Mucosa of stomach (tissue), 1 donor: ENCODE results near the gene SPEF2.

Experiments used
- H3K27me3 ChIP-seq: one replicate; pipeline ENCODE4 v1.7.0; 2013; ENCODE audit warnings: mild to moderate bottlenecking, low read length; ENCODE audit not compliant: control insufficient read depth, insufficient read depth
- H3K36me3 ChIP-seq: one replicate; pipeline ENCODE4 v1.7.0; 2013; ENCODE audit warnings: low read length; ENCODE audit not compliant: control insufficient read depth, insufficient read depth
- H3K4me1 ChIP-seq: one replicate; pipeline ENCODE4 v1.7.0; 2013; ENCODE audit warnings: mild to moderate bottlenecking, low read length; ENCODE audit not compliant: control insufficient read depth, insufficient read depth
- H3K4me3 ChIP-seq: one replicate; pipeline ENCODE4 v1.7.0; 2013; ENCODE audit warnings: low read length
- H3K9ac ChIP-seq: one replicate; pipeline ENCODE4 v1.7.0; 2013; ENCODE audit warnings: mild to moderate bottlenecking, low read length, moderate library complexity
- H3K9me3 ChIP-seq: one replicate; pipeline ENCODE4 v1.7.0; 2013; ENCODE audit warnings: mild to moderate bottlenecking, low read length, moderate library complexity; ENCODE audit not compliant: control insufficient read depth
- donor health status: Pancreatic carcinoma.

Gene SPEF2

GRCh38 chr5:35820735-35821134 lies 203.1 kb downstream of the SPEF2 start:
- Histone ChIP-seq H3K9me3 (no peaks in the 10 kb centered on the region), H3K4me1 (no peaks in the 10 kb centered on the region), H3K4me3 (no peak overlapping the region), H3K27me3 (no peaks in the 10 kb centered on the region), H3K36me3 (no peaks in the 10 kb centered on the region), H3K9ac (no peak overlapping the region)

- H3K36me3 ChIP-seq: no peaks in the 10 kb centered on the region
- H3K9me3 ChIP-seq: no peaks in the 10 kb centered on the region
- H3K9ac ChIP-seq: no peak overlapping the region
- no peaks in the 10 kb centered on the region for H3K27me3 ChIP-seq
- no peak overlapping the region for H3K4me3 ChIP-seq
- H3K4me1 ChIP-seq: no peaks in the 10 kb centered on the region
Measured at GRCh38 chr5:35821513-35821912, 203.8 kb downstream of the SPEF2 start.

- Histone ChIP-seq H3K9ac (no peak overlapping the region), H3K27me3 (no peaks in the 10 kb centered on the region), H3K9me3 (no peaks in the 10 kb centered on the region), H3K36me3 (no peaks in the 10 kb centered on the region), H3K4me3 (no peak overlapping the region), H3K4me1 (no peaks in the 10 kb centered on the region)
Measured at GRCh38 chr5:35822511-35822910, 204.8 kb downstream of the SPEF2 start.

GRCh38 chr5:35823347-35824098 lies 205.9 kb downstream of the SPEF2 start:
- H3K4me3 ChIP-seq: no peak overlapping the region
- H3K9ac ChIP-seq: no peak overlapping the region
- H3K9me3 ChIP-seq: no peaks in the 10 kb centered on the region
- no peaks in the 10 kb centered on the region for H3K27me3 ChIP-seq
- H3K4me1 ChIP-seq: no peaks in the 10 kb centered on the region
- no peaks in the 10 kb centered on the region for H3K36me3 ChIP-seq

GRCh38 chr5:35826056-35826455 lies 208.4 kb downstream of the SPEF2 start:
- H3K9ac ChIP-seq: no peak overlapping the region
- H3K36me3 ChIP-seq: no peaks in the 10 kb centered on the region
- H3K27me3 ChIP-seq: no peaks in the 10 kb centered on the region
- H3K4me1 ChIP-seq: no peaks in the 10 kb centered on the region
- H3K9me3 ChIP-seq: no peaks in the 10 kb centered on the region
- H3K4me3 ChIP-seq: no peak overlapping the region

GRCh38 chr5:35826554-35826953 lies 208.9 kb downstream of the SPEF2 start:
- no peaks in the 10 kb centered on the region for H3K9me3 ChIP-seq
- no peaks in the 10 kb centered on the region for H3K4me1 ChIP-seq
- no peaks in the 10 kb centered on the region for H3K27me3 ChIP-seq
- no peaks in the 10 kb centered on the region for H3K36me3 ChIP-seq
- no peak overlapping the region for H3K9ac ChIP-seq
- no peak overlapping the region for H3K4me3 ChIP-seq

- Histone ChIP-seq H3K36me3 (no peaks in the 10 kb centered on the region), H3K4me3 (no peak overlapping the region), H3K9ac (no peak overlapping the region), H3K27me3 (no peaks in the 10 kb centered on the region), H3K4me1 (no peaks in the 10 kb centered on the region), H3K9me3 (no peaks in the 10 kb centered on the region)
Measured at GRCh38 chr5:35828082-35828598, 210.5 kb downstream of the SPEF2 start.

GRCh38 chr5:35830587-35830986 lies 212.9 kb downstream of the SPEF2 start:
- H3K36me3 ChIP-seq: no peaks in the 10 kb centered on the region
- no peak overlapping the region for H3K9ac ChIP-seq
- H3K4me1 ChIP-seq: no peaks in the 10 kb centered on the region
- no peaks in the 10 kb centered on the region for H3K27me3 ChIP-seq
- no peak overlapping the region for H3K4me3 ChIP-seq
- no peaks in the 10 kb centered on the region for H3K9me3 ChIP-seq

GRCh38 chr5:35832762-35833161 lies 215.1 kb downstream of the SPEF2 start:
- H3K4me3 ChIP-seq: no peak overlapping the region
- no peaks in the 10 kb centered on the region for H3K4me1 ChIP-seq
- H3K9ac ChIP-seq: no peak overlapping the region
- no peaks in the 10 kb centered on the region for H3K27me3 ChIP-seq
- H3K9me3 ChIP-seq: no peaks in the 10 kb centered on the region
- H3K36me3 ChIP-seq: no peaks in the 10 kb centered on the region

GRCh38 chr5:35833224-35833623 lies 215.6 kb downstream of the SPEF2 start:
- Histone ChIP-seq H3K4me3 (no peak overlapping the region), H3K4me1 (no peaks in the 10 kb centered on the region)

GRCh38 chr5:35835796-35836742 lies 218.4 kb downstream of the SPEF2 start:
- no peaks in the 10 kb centered on the region for H3K36me3 ChIP-seq
- H3K4me3 ChIP-seq: no peak overlapping the region
- H3K9me3 ChIP-seq: no peaks in the 10 kb centered on the region
- no peak overlapping the region for H3K9ac ChIP-seq
- H3K4me1 ChIP-seq: no peaks in the 10 kb centered on the region
- H3K27me3 ChIP-seq: no peaks in the 10 kb centered on the region

More at GRCh38 chr5:35833224-35833623, 215.6 kb downstream of the SPEF2 start:
- Histone ChIP-seq H3K9ac (no peak overlapping the region), H3K36me3 (no peaks in the 10 kb centered on the region), H3K27me3 (no peaks in the 10 kb centered on the region), H3K9me3 (no peaks in the 10 kb centered on the region)
